Fibroblast of peridontal ligament (primary cell): Measurements from ENCODE around the gene AMN.

Source experiments
- DNase-seq: peaks from one replicate; pipeline ENCODE4 v3.0.0-alpha.2; 2010; ENCODE audit errors: extremely low read depth

Gene AMN

DNA sequence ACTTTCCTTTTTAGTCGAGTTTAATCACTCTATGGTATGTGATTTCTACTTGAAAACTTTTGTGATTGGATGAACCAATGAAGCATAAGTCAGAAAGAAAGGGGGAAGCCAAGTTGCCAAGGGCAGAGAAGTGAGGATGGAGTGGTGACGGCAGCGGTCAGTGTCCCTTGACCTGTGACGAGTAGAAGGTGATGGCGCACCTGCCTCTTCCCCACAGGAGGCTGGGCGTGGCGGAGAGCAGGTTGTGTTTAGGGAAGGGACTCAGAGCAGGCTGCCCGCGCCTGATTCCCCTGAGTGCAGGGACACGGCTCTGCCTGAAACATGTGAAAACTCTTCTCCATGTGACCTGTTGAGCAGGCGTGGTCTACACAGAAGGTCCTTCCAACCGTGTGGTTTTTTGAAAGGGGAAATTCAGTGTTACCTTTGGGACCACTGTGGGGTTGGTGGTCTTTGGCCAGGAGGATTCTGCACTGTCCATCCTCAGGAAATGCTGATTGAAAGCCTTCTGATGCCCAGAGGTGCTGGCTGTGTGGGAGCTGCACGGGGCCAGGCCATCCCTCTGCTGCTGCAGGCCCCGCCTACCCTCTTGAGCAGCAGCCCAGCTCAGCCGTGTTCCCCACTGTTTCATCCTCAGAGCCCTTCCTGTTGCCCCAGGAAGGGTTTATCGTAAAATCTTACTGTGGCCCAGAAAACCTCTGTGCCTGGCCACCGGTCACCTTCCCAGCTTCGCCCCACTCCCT lies 23.5 kb upstream of the AMN start:
- no peak for DNase-seq

- DNase-seq = no peak
Measured at GRCh38 chr14:102899516-102899900, 23.0 kb upstream of the AMN start.

- DNase-seq = no peak
Measured at GRCh38 chr14:102900631-102901571, 21.6 kb upstream of the AMN start.

DNA sequence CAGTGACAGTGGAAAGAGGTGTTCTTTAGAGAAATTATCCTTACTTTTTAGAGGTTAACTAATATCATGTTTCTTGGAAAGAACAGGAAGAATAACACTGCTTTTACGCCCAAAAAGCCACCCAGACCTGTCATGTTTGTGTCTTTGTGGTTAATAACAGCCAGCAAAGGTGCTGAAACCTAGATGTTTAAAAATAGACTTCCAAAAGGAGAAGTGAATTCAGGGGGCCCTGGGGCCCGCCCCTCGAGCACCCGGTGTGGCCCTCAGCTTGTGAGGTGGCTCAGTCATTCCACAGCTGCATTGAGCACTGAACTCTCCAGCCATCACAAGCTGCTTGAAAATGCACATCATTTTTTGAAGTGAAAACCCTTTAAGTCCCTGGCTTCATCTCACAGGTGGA lies 20.8 kb upstream of the AMN start:
- no peak for DNase-seq

- DNase-seq = no peak
Measured at GRCh38 chr14:102902086-102902485, 20.4 kb upstream of the AMN start.

GRCh38 chr14:102902523-102903247 lies 19.8 kb upstream of the AMN start:
- DNase-seq = no peak

DNA sequence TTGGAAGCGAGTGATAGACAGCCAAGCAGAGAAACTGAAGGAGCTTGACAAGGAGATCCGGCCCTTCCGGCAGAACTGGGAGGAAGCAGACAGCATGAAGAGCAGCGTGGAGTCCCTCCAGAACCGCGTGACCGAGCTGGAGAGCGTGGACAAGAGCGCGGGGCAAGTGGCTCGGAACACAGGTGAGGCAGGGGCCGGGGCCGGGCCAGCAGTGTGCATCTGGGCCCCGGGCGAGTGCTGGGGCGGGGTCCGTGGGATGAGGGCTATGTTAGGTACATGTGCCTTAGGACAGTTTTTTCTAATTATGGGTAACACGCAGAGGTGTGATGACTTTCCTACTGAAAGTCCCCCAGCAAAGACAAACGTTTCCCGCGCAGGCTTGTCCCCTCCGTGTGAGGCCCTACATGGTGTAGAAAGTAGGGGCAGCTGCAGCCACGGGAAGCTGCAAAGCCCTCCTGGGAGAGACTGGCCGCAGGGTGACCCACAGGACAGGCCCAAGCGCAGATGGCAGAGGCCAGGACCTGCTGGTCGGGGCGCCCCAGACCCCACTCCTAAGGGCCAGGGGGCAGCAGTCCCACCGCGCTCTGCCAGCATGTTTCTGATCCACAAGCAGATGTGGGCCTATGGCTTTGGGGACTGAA lies 19.1 kb upstream of the AMN start:
- DNase-seq = no peak

- no peak for DNase-seq
Measured at GRCh38 chr14:102903889-102904512, 18.5 kb upstream of the AMN start.

- DNase-seq = no peak
Measured at GRCh38 chr14:102905116-102906108, 17.1 kb upstream of the AMN start.

GRCh38 chr14:102906616-102907302 lies 15.7 kb upstream of the AMN start:
- DNase-seq = no peak

- DNase-seq = no peak
Measured at GRCh38 chr14:102907303-102907844, 15.1 kb upstream of the AMN start.

DNA sequence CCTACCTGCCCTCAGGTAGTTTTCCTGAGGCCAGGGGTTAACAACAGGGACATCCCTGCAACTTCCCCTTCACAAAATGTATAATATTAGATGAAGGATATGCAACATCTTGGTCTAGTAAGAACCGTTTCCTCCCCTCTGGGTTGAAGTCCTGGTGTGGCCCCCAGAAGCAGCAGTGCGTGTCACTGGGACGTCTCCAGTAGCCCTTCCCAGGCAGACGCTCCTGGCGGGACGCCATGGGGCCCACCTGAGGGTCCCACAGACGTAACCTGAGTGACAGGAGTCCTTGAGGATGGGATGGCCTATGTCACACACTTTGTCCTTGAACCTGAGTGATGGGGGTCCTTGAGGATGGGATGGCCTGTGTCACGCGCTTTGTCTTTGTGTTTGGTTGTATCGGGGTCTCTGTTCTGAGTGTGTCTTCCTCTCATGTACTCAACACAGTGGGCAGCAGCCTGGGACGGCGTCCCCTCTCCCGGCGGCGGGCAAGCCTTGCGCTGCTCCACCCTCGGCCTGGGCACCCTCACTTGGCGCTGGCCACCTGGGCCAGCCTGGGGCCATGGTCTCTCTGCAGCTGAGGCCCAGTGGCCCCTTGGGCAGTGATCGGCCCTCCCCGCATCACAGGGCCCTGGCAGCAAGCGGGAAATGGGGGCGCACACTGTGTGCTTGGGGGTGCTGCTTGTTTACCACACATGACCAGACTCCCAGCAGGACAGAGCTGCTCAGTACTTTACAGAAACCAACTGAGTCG lies 14.3 kb upstream of the AMN start:
- DNase-seq = no peak

DNA sequence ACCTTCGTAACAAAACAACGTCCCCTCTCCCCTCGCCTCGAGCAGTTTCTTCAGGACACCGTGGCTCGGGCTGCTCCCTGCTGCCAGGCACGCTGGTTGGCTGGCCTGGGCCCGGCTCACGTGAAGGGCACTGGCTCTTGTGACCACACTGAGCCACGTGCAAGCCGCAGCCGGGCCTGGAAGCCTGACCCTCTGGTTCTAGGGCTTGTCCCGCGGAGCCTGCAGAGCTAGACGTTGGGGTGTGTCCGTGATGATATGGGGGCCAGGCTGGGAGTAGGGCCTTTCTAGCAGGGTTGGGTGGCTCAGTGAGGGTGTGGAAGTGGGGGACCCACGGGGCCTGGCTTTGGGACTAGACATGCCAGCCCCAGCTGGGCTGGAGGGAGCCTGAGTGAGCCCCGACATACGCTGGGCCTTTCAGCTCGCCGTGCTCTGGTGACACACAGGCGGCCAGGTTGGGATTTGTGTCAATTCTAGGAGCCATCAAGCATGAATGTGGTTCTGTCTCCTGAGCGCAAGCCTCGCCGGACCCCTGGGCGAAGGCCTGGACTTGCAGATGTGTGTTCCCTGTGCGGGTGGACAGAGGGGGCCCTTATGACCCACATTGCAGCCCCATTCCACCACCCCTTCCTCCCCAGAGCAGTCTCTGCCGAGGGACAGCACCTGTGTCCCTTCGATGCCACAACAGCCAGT lies 13.6 kb upstream of the AMN start:
- DNase-seq = no peak

DNA sequence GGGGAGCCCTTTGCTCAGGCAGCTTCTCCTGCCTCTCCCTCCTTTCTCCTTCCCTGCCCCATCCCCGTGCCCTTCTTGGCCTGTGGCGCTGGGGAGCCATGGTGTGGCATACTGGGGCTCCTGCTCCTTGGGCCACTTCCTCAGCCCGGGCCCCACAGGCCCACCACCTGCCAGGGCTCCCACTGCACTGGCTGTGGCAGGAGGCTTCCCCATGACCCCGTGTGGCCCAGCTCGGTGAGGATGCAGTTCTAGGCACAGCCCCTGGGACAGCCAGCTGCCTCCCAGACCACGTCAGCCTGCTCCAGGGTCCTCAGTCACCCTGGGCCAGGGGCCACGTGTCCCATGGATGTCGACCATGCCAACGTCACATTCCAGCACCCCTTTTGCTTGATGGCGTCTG lies 13.0 kb upstream of the AMN start:
- DNase-seq = no peak

- DNase-seq = no peak
Measured at GRCh38 chr14:102909911-102910310, 12.6 kb upstream of the AMN start.

DNA sequence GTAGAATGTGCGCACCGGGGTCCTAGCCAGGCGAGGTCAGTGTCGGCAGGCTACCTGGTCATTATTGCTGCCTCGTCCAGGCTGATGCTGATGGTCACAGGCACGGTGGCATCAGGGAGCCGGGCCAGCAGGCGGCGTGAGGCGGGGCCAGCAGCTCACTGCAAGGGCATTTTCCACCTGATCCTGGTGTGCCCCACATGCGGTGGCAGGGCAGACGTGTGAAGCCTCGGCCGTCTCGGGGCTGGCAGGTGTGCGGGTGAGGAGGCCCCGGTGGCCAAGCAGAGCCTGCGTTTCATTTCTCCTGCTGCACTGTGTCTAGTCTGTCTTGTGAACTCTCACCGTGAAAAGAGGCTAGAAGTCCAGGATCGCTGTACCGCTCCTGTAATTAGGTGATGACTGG lies 12.0 kb upstream of the AMN start:
- no peak for DNase-seq

- no peak for DNase-seq
Measured at GRCh38 chr14:102911541-102911951, 10.9 kb upstream of the AMN start.
